Endothelial cell of umbilical vein (primary cell): ENCODE results near the gene S100A3. TPM values are rescaled to one million over a fixed set of nuclear protein-coding genes. Genes with fewer than 3 reads are reported as not detected.
A peak's percentile ranks its signal among the peaks of the same experiment; 100 is the strongest.

ENCODE experiments used
- BruUV-seq: library from RNA; stranded (reverse); fragments of 400-500 nt; replicated peaks from 2 replicates; lab custom pipeline; 2021; lab: Mats Ljungman, UMichigan
- CTCF ChIA-PET: fragments of 300-600, 350-600 bp; sonication (Branson Sonifier 250); formaldehyde crosslinking; loops from one replicate; lab custom pipeline; 2021; ENCODE audit warnings: antibody characterized with exemption, inconsistent platforms; lab: Charles Lee
- POLR2A ChIA-PET: fragments of 300-600, 350-600 bp; sonication (Branson Sonifier 250); formaldehyde crosslinking; loops from one replicate; lab custom pipeline; 2021; ENCODE audit warnings: antibody characterized with exemption, inconsistent platforms; lab: Charles Lee
- DNase-seq: peaks from one replicate; pipeline ENCODE4 v3.0.0-alpha.2; 2011; ENCODE audit warnings: low read depth, low spot score
- FAIRE-seq: peaks from 2 replicates; lab custom pipeline; 2011; peaks lifted over from hg19 to GRCh38; lab: Jason Lieb, UNC
- H2AFZ ChIP-seq: 2 replicates; pipeline ENCODE4 v1.6.0; 2012; ENCODE audit warnings: low read depth, low read length, control low read depth, inconsistent platforms
- H3K27ac ChIP-seq: 2 replicates; pipeline ENCODE4 v1.5.1; 2011; ENCODE audit warnings: low read depth, mild to moderate bottlenecking, control low read depth, low read length, moderate library complexity; ENCODE audit not compliant: insufficient read depth
- H3K27me3 ChIP-seq, 2 experiments: 2 replicates each; pipeline versions ENCODE4 v1.6.0 to v1.6.1; 2011; ENCODE audit warnings: low read length in 2 of 2, mixed read lengths in 1 of 2; ENCODE audit not compliant: control insufficient read depth in 2 of 2, insufficient read depth in 2 of 2
- H3K36me3 ChIP-seq, 2 experiments: 2 replicates in 1 of 2; 3 replicates in 1 of 2; pipeline ENCODE4 v1.5.1; 2011; ENCODE audit warnings: low read length in 2 of 2, mild to moderate bottlenecking in 1 of 2, moderate library complexity in 1 of 2; ENCODE audit not compliant: control insufficient read depth in 2 of 2, insufficient read depth in 2 of 2; ENCODE audit errors: extremely low read depth in 1 of 2
- H3K4me1 ChIP-seq: 3 replicates; pipeline ENCODE4 v1.5.1; 2011; ENCODE audit warnings: mild to moderate bottlenecking, low read length; ENCODE audit not compliant: control insufficient read depth, insufficient read depth; ENCODE audit errors: extremely low read depth
- H3K4me2 ChIP-seq: 2 replicates; pipeline ENCODE4 v1.6.1; 2011; ENCODE audit warnings: low read length, control low read depth, mixed read lengths; ENCODE audit not compliant: insufficient read depth
- H3K4me3 ChIP-seq, 3 experiments: fragments of 200-600 bp in 1 of 3; sonication (generic), shearing (Covaris generic) in 1 of 3; replicated peaks in 1 of 3; 2 replicates each; pipeline ENCODE4 v1.5.1; 2011 to 2016; ENCODE audit warnings: control low read depth in 3 of 3, low read length in 3 of 3, mild to moderate bottlenecking in 2 of 3, inconsistent platforms in 1 of 3, low read depth in 1 of 3, moderate library complexity in 1 of 3; ENCODE audit not compliant: insufficient read depth in 1 of 3
- H3K79me2 ChIP-seq: 2 replicates; pipeline ENCODE4 v1.6.0; 2012; ENCODE audit warnings: low read length, inconsistent platforms; ENCODE audit not compliant: control insufficient read depth, insufficient read depth
- H3K9ac ChIP-seq: replicated peaks from 2 replicates; pipeline ENCODE3; 2011; ENCODE audit warnings: low read length, control low read depth; ENCODE audit not compliant: insufficient read depth; ENCODE audit errors: extremely low read depth
- H3K9me1 ChIP-seq: replicated peaks from 3 replicates; pipeline ENCODE4 v1.6.0; 2011; ENCODE audit warnings: mild to moderate bottlenecking, low read length; ENCODE audit not compliant: control insufficient read depth, insufficient read depth; ENCODE audit errors: extremely low read depth
- H3K9me3 ChIP-seq: replicated peaks from 2 replicates; pipeline ENCODE4 v1.5.1; 2012; ENCODE audit warnings: low read length, inconsistent platforms; ENCODE audit not compliant: control insufficient read depth, insufficient read depth
- H4K20me1 ChIP-seq: replicated peaks from 2 replicates; pipeline ENCODE3; 2011; ENCODE audit warnings: mild to moderate bottlenecking, low read length; ENCODE audit not compliant: control insufficient read depth, insufficient read depth; ENCODE audit errors: extremely low read depth
- EZH2 ChIP-seq: IDR thresholded peaks from 2 replicates; pipeline ENCODE4 v1.6.1; 2012; ENCODE audit warnings: borderline replicate concordance, low read depth, mild to moderate bottlenecking, moderate library complexity, low read length, inconsistent platforms; ENCODE audit not compliant: severe bottlenecking
- FOS ChIP-seq: IDR thresholded peaks from 2 replicates; pipeline ENCODE4 v1.6.1; 2011; ENCODE audit warnings: mild to moderate bottlenecking, low read length, moderate library complexity, borderline replicate concordance; ENCODE audit not compliant: insufficient read depth
- GATA2 ChIP-seq: IDR thresholded peaks from 2 replicates; pipeline ENCODE4 v1.7.0; 2011; ENCODE audit warnings: low read depth, mild to moderate bottlenecking, moderate library complexity, mixed read lengths, low read length; ENCODE audit not compliant: insufficient read length, insufficient read depth
- JUN ChIP-seq: IDR thresholded peaks from 2 replicates; pipeline ENCODE4 v1.6.1; 2011; ENCODE audit warnings: borderline replicate concordance, low read depth; ENCODE audit not compliant: insufficient read length, insufficient read depth
- MYC ChIP-seq: IDR thresholded peaks from one replicate; pipeline ENCODE4 v1.6.1; 2011; ENCODE audit warnings: mild to moderate bottlenecking, low read depth, low read length
- dilution Hi-C: fragments of 300-500 bp; cut with MboI; formaldehyde crosslinking; loops from one replicate; pipeline ENCODE4 v1.15.0; 2019; ENCODE audit warnings: low sequenced_read_pairs; ENCODE audit not compliant: extremely low pct_ligation_motif_present
- intact Hi-C: fragments of 100-400 bp; cut with micrococcal nuclease; formaldehyde crosslinking; loops from one replicate; pipeline ENCODE4 v1.10.0; 2022
- polyA plus RNA-seq, 4 experiments: library from polyadenylated mRNA; depleted of rRNA in 3 of 4; stranded (reverse) in 3 of 4; unstranded in 1 of 4; fragments of >200 nt; gene quantifications; 2 replicates each; pipeline versions ENCODE4 v1.2.1 to v1.2.3, GENCODE V29; 2011 to 2012; ENCODE audit warnings: missing spikeins in 1 of 4
- total RNA-seq: library from RNA; stranded (reverse); gene quantifications from 2 replicates; pipeline ENCODE4 v1.2.3, GENCODE V29; 2021
- TF ChIP-seq, protein P1 (sequence below), 2 donors: IDR thresholded peaks; 1 replicate in 1 of 2; 2 replicates in 1 of 2; pipeline ENCODE4 v1.5.1; 2011; ENCODE audit warnings: low read length in 2 of 2, mild to moderate bottlenecking in 2 of 2, moderate library complexity in 2 of 2, control low read depth in 1 of 2, inconsistent platforms in 1 of 2, low read depth in 1 of 2; ENCODE audit not compliant: insufficient read depth in 1 of 2; ENCODE audit errors: extremely low read depth in 1 of 2
- TF ChIP-seq, protein P2 (sequence below): IDR thresholded peaks from 2 replicates; pipeline ENCODE4 v1.6.1; 2011; ENCODE audit not compliant: insufficient read depth, insufficient read length

Gene S100A3
- total and polyA plus RNA-seq, 2 donors (not counting 3 experiments of a cell fraction or from before 2014, with no cell fraction given): 0.42 to 1.3 TPM

DNA sequence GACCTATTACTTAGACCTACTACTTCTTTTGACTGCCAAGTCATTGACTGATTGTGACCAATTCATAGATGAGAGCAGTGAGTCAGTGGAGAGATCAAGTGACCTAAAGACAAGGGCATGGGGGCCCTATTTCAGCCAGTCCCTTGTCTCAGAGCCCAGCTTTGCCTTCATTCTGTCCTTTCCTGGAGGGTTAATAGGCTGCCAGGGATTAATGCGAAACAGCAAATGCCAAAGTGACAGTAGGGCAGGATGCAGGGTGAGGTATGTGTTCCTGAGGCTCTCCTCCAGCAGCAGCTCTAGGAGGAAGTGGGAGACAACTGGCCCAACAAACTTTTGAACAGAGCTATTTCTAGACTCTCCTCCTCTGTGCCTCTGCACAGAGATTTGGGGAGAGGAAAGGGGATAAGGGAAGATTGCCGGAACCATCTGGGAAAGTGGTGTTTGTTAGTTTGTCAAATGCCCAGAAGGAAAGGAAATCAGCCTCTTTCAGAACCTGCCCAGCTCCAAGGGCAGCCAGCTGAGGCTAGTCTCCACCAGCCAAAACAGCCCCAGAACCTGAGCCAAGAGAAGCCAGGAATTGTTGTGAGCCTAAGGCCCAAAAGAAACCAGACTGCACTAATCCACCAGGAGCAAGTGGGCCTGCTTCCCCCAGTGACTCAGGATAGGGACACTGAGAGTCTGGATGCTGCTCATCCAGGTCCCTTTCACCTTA lies 4.9 kb upstream of the S100A3 start:
- peak overlapping the region; percentile 11 for H2AFZ ChIP-seq
- CTCF ChIA-PET: interaction anchor here (0.6 to 1.6 kb wide), 8 partner anchors 9 to 74 kb away, joined by 3 to 5 read pairs (median 4); partner anchors contain the start of gene S100A13
- H3K36me3 ChIP-seq: no peaks in the 10 kb centered on the region
- H4K20me1 ChIP-seq: no peaks in the 10 kb centered on the region
- intact Hi-C loops (no loop called here), dilution Hi-C loops (no loop called here)
- DNase-seq: peak; percentile 42
- H3K27ac ChIP-seq: no peak overlapping the region
- H3K79me2 ChIP-seq: no peaks in the 10 kb centered on the region
- H3K4me2 ChIP-seq: no peak overlapping the region
- POLR2A ChIA-PET: no interaction called here
- no TSS peak for BruUV-seq
- peaks cover 15% of the 10 kb centered on the region for H3K4me1 ChIP-seq
- no peaks in the 10 kb centered on the region for H3K27me3 ChIP-seq
- H3K4me3 ChIP-seq: no peak overlapping the region
- H3K9ac ChIP-seq: no peak overlapping the region
- TF ChIP-seq, protein P1, sequence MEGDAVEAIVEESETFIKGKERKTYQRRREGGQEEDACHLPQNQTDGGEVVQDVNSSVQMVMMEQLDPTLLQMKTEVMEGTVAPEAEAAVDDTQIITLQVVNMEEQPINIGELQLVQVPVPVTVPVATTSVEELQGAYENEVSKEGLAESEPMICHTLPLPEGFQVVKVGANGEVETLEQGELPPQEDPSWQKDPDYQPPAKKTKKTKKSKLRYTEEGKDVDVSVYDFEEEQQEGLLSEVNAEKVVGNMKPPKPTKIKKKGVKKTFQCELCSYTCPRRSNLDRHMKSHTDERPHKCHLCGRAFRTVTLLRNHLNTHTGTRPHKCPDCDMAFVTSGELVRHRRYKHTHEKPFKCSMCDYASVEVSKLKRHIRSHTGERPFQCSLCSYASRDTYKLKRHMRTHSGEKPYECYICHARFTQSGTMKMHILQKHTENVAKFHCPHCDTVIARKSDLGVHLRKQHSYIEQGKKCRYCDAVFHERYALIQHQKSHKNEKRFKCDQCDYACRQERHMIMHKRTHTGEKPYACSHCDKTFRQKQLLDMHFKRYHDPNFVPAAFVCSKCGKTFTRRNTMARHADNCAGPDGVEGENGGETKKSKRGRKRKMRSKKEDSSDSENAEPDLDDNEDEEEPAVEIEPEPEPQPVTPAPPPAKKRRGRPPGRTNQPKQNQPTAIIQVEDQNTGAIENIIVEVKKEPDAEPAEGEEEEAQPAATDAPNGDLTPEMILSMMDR (IDR thresholded peaks at IDR 0.05; ENCODE audit: extremely low read depth in 1 of 2, insufficient read depth in 1 of 2, low read depth in 1 of 2, low read length in 2 of 2): no peak
- TF ChIP-seq MYC (no peak), FOS (no peak), EZH2 (no peak), GATA2 (no peak), JUN (no peak)
- TF ChIP-seq, protein P2, sequence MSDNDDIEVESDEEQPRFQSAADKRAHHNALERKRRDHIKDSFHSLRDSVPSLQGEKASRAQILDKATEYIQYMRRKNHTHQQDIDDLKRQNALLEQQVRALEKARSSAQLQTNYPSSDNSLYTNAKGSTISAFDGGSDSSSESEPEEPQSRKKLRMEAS: no peak
- peak; percentile 43 for FAIRE-seq
- H3K9me3 ChIP-seq: no peaks in the 10 kb centered on the region
- H3K9me1 ChIP-seq: no peaks in the 10 kb centered on the region
